Neutrophil (primary cell): ENCODE results near the gene KNDC1.

ENCODE experiments used
- H3K27ac ChIP-seq: fragments of 200-600 bp; sonication (generic); 2 replicates; pipeline ENCODE4 v1.5.1; 2016; ENCODE audit warnings: mild to moderate bottlenecking, moderate library complexity
- H3K27me3 ChIP-seq: fragments of 200-600 bp; sonication (generic); 2 replicates; pipeline ENCODE4 v1.6.0; 2016; ENCODE audit warnings: mild to moderate bottlenecking
- H3K36me3 ChIP-seq: fragments of 200-600 bp; sonication (generic); 2 replicates; pipeline ENCODE4 v1.5.1; 2017
- H3K4me1 ChIP-seq, 2 experiments: fragments of 200-600 bp in 1 of 2; sonication (generic) in 1 of 2; 1 replicate in 1 of 2; 2 replicates in 1 of 2; pipeline versions ENCODE4 v1.5.1 to v1.6.1; 2013 to 2016; ENCODE audit warnings: low read depth in 1 of 2, low read length in 1 of 2, mild to moderate bottlenecking in 1 of 2, moderate library complexity in 1 of 2; ENCODE audit not compliant: control insufficient read depth in 1 of 2, insufficient read depth in 1 of 2
- H3K4me3 ChIP-seq, 2 experiments: fragments of 200-600 bp in 1 of 2; sonication (generic) in 1 of 2; 1 replicate in 1 of 2; 2 replicates in 1 of 2; pipeline ENCODE4 v1.5.1; 2013 to 2016; ENCODE audit warnings: low read depth in 1 of 2, low read length in 1 of 2, mild to moderate bottlenecking in 1 of 2, moderate library complexity in 1 of 2
- H3K9me3 ChIP-seq: fragments of 200-600 bp; sonication (generic); 2 replicates; pipeline ENCODE4 v1.5.1; 2016
- CTCF ChIP-seq: fragments of 200-600 bp; sonication (generic); IDR thresholded peaks from 2 replicates; pipeline ENCODE4 v1.5.1; 2016; ENCODE audit warnings: antibody characterized with exemption

The KNDC1 gene

GRCh38 chr10:133114251-133114650 lies 45.8 kb upstream of the KNDC1 start:
- H3K4me1 ChIP-seq = no peaks in the 10 kb centered on the region
- no peaks in the 10 kb centered on the region for H3K9me3 ChIP-seq
- no peak overlapping the region for H3K4me3 ChIP-seq
- H3K27ac ChIP-seq = no peak overlapping the region
- TF ChIP-seq CTCF = no peak
- H3K27me3 ChIP-seq = peaks cover 17% of the 10 kb centered on the region
- H3K36me3 ChIP-seq = no peaks in the 10 kb centered on the region

GRCh38 chr10:133114726-133115452 lies 45.1 kb upstream of the KNDC1 start:
- Histone ChIP-seq H3K36me3 (no peaks in the 10 kb centered on the region), H3K27ac (no peak overlapping the region), H3K4me1 (no peaks in the 10 kb centered on the region), H3K27me3 (peaks cover 12% of the 10 kb centered on the region), H3K9me3 (no peaks in the 10 kb centered on the region), H3K4me3 (no peak overlapping the region)
- TF ChIP-seq CTCF = no peak

GRCh38 chr10:133115453-133115842 lies 44.6 kb upstream of the KNDC1 start:
- H3K4me1 ChIP-seq = no peaks in the 10 kb centered on the region
- no peak overlapping the region for H3K27ac ChIP-seq
- H3K4me3 ChIP-seq = no peak overlapping the region
- H3K9me3 ChIP-seq = no peaks in the 10 kb centered on the region
- H3K36me3 ChIP-seq = no peaks in the 10 kb centered on the region
- no peak for TF ChIP-seq CTCF
- peaks cover 7% of the 10 kb centered on the region for H3K27me3 ChIP-seq

- no peaks in the 10 kb centered on the region for H3K4me1 ChIP-seq
- no peak overlapping the region for H3K4me3 ChIP-seq
- no peak for TF ChIP-seq CTCF
- H3K27me3 ChIP-seq = peaks cover 2% of the 10 kb centered on the region
- H3K36me3 ChIP-seq = no peaks in the 10 kb centered on the region
- no peak overlapping the region for H3K27ac ChIP-seq
- no peaks in the 10 kb centered on the region for H3K9me3 ChIP-seq
These were observed 44.0 kb upstream of the KNDC1 start for GRCh38 chr10:133115976-133116375.

GRCh38 chr10:133116455-133116854 lies 43.6 kb upstream of the KNDC1 start:
- TF ChIP-seq CTCF = no peak
- Histone ChIP-seq H3K4me1 (no peaks in the 10 kb centered on the region), H3K9me3 (no peaks in the 10 kb centered on the region), H3K36me3 (no peaks in the 10 kb centered on the region), H3K27me3 (no peaks in the 10 kb centered on the region), H3K27ac (no peak overlapping the region), H3K4me3 (no peak overlapping the region)
